Osteocyte (in vitro differentiated cells): ENCODE data around the gene AMBRA1. TPM values are rescaled to one million over a fixed set of nuclear protein-coding genes. Genes with fewer than 3 reads are reported as not detected.

Source experiments
- DNase-seq: peaks from one replicate; pipeline ENCODE4 v3.0.0; 2021; ENCODE audit warnings: mixed read lengths; ENCODE audit not compliant: unreplicated experiment; ENCODE audit errors: extremely low spot score
- H3K27ac Mint-ChIP-seq: one replicate; pipeline ENCODE4 v1.8.0; 2021; ENCODE audit warnings: mild to moderate bottlenecking, mixed read lengths; ENCODE audit not compliant: unreplicated experiment
- H3K27me3 Mint-ChIP-seq: one replicate; pipeline ENCODE4 v1.8.0; 2021; ENCODE audit warnings: mixed read lengths; ENCODE audit not compliant: unreplicated experiment
- H3K36me3 Mint-ChIP-seq: one replicate; pipeline ENCODE4 v1.8.0; 2021; ENCODE audit warnings: mixed read lengths; ENCODE audit not compliant: unreplicated experiment
- H3K4me1 Mint-ChIP-seq: one replicate; pipeline ENCODE4 v1.8.0; 2021; ENCODE audit warnings: mixed read lengths; ENCODE audit not compliant: unreplicated experiment
- H3K4me3 Mint-ChIP-seq: one replicate; pipeline ENCODE4 v1.8.0; 2021; ENCODE audit warnings: mild to moderate bottlenecking, moderate library complexity, mixed read lengths; ENCODE audit not compliant: unreplicated experiment
- H3K9me3 Mint-ChIP-seq: one replicate; pipeline ENCODE4 v1.8.0; 2021; ENCODE audit warnings: mixed read lengths; ENCODE audit not compliant: unreplicated experiment
- CTCF ChIP-seq: fragments of 200-600 bp; sonication (generic); IDR thresholded peaks from 2 replicates; pipeline ENCODE4 v1.5.0; 2021; ENCODE audit warnings: antibody characterized with exemption, mild to moderate bottlenecking, moderate library complexity
- total RNA-seq: library from RNA; stranded (reverse); gene quantifications from 2 replicates; pipeline ENCODE4 v1.2.1, GENCODE V29; 2021

The AMBRA1 gene
- total RNA-seq, 1 donor from 2014 or later = 32.1 TPM

GRCh38 chr11:46513934-46514342, 79.9 kb downstream of the AMBRA1 start:
- H3K27ac Mint-ChIP-seq = peak overlapping the region; percentile 4
- H3K9me3 Mint-ChIP-seq = no peaks in the 10 kb centered on the region
- DNase-seq = no peak
- H3K4me3 Mint-ChIP-seq = no peak overlapping the region
- H3K4me1 Mint-ChIP-seq = peaks cover 10% of the 10 kb centered on the region
- TF ChIP-seq CTCF = no peak
- H3K36me3 Mint-ChIP-seq = peaks cover 7% of the 10 kb centered on the region
- no peaks in the 10 kb centered on the region for H3K27me3 Mint-ChIP-seq

- Mint-ChIP-seq H3K9me3 (no peaks in the 10 kb centered on the region), H3K4me1 (peaks cover 20% of the 10 kb centered on the region), H3K36me3 (peaks cover 17% of the 10 kb centered on the region), H3K4me3 (no peak overlapping the region), H3K27me3 (no peaks in the 10 kb centered on the region), H3K27ac (no peak overlapping the region)
- DNase-seq = no peak
- no peak for TF ChIP-seq CTCF
Measured at GRCh38 chr11:46512261-46512881, 81.5 kb downstream of the AMBRA1 start.

GRCh38 chr11:46511342-46511741, 82.5 kb downstream of the AMBRA1 start:
- peaks cover 18% of the 10 kb centered on the region for H3K4me1 Mint-ChIP-seq
- TF ChIP-seq CTCF = no peak
- no peak overlapping the region for H3K4me3 Mint-ChIP-seq
- peaks cover 21% of the 10 kb centered on the region for H3K36me3 Mint-ChIP-seq
- H3K9me3 Mint-ChIP-seq = no peaks in the 10 kb centered on the region
- H3K27ac Mint-ChIP-seq = no peak overlapping the region
- DNase-seq = no peak
- H3K27me3 Mint-ChIP-seq = no peaks in the 10 kb centered on the region

- no peak for TF ChIP-seq CTCF
- no peak overlapping the region for H3K27ac Mint-ChIP-seq
- H3K4me1 Mint-ChIP-seq = peaks cover 27% of the 10 kb centered on the region
- no peak for DNase-seq
- peaks cover 29% of the 10 kb centered on the region for H3K36me3 Mint-ChIP-seq
- H3K27me3 Mint-ChIP-seq = no peaks in the 10 kb centered on the region
- no peaks in the 10 kb centered on the region for H3K9me3 Mint-ChIP-seq
- H3K4me3 Mint-ChIP-seq = no peak overlapping the region
Measured at GRCh38 chr11:46508360-46508759, 85.5 kb downstream of the AMBRA1 start.

- H3K4me3 Mint-ChIP-seq = no peak overlapping the region
- H3K27ac Mint-ChIP-seq = no peak overlapping the region
- H3K27me3 Mint-ChIP-seq = no peaks in the 10 kb centered on the region
- TF ChIP-seq CTCF = no peak
- peaks cover 28% of the 10 kb centered on the region for H3K36me3 Mint-ChIP-seq
- no peak for DNase-seq
- H3K4me1 Mint-ChIP-seq = peaks cover 27% of the 10 kb centered on the region
- H3K9me3 Mint-ChIP-seq = no peaks in the 10 kb centered on the region
Measured at GRCh38 chr11:46506483-46506791, 87.4 kb downstream of the AMBRA1 start.
